ENCODE results near the gene COPZ2. TPM values are rescaled to one million over a fixed set of nuclear protein-coding genes. Genes with fewer than 3 reads are reported as not detected.

Gene COPZ2
- polyA plus RNA-seq, 3 donors, result 4.2 to 12.2 (median 6.9) TPM

DNA sequence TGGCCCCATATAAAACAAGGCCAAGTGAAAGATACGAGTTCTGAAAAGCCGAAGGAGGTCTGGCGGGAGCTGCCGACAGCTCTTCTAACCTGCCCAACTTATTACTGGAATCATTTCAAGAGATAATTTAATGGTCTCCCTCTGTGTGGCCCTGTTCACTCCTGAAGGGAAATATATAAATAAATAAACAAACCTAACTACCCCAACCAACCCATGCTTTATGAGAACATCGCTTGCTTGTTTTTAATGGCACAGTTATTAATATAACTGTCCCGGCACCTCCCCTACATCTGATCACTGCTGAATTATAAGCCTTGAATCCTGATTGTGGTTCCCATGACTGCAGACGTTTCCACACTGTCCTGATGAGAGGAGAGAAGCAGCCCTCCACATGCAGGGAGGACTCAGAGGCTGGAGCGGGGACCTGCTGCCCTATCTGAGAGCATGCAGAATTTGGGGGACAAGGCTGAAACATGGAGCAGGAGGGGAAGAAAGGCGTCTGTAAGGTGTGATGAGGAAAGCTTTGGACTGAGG is 44.5 kb downstream of the COPZ2 start:
- Mint-ChIP-seq H3K4me3 (no peak overlapping the region), H3K36me3 (peaks cover 0 to 2% of the 10 kb centered on the region in 2 donors), H3K27me3 (ENCODE audit: low read depth in 3 of 3) (peaks cover 0 to 6% (median 4%) of the 10 kb centered on the region in 3 donors), H3K4me1 (peaks cover 13% of the 10 kb centered on the region), H3K27ac (no peak overlapping the region), H3K9me3 (no peaks in the 10 kb centered on the region)
- no peak overlapping the region for H3K9ac ChIP-seq (ENCODE audit: insufficient read depth, low read length, poor library complexity, severe bottlenecking)
- H3K9me3 ChIP-seq (replicated peaks in 1 of 2; ENCODE audit: control insufficient read depth in 1 of 2, insufficient read depth in 1 of 2, low read length in 2 of 2), result no peaks in the 10 kb centered on the region
- DNase-seq, result no peak
- no peaks in the 10 kb centered on the region for H3K36me3 ChIP-seq (replicated peaks in 1 of 2; ENCODE audit: control insufficient read depth in 1 of 2, insufficient read depth in 2 of 2, low read length in 2 of 2)
- no peaks in the 10 kb centered on the region for H4K20me1 ChIP-seq (ENCODE audit: insufficient read depth, low read length)
- H3K79me2 ChIP-seq (ENCODE audit: insufficient read depth, low read length), result no peaks in the 10 kb centered on the region
- 87% methylated on average over 4 of the region's 9 CpGs for WGBS (ENCODE audit: insufficient coverage)
- H3K27ac ChIP-seq (ENCODE audit: low read depth in 1 of 2, low read length in 2 of 2), result no peak overlapping the region
- TF ChIP-seq, protein P1, sequence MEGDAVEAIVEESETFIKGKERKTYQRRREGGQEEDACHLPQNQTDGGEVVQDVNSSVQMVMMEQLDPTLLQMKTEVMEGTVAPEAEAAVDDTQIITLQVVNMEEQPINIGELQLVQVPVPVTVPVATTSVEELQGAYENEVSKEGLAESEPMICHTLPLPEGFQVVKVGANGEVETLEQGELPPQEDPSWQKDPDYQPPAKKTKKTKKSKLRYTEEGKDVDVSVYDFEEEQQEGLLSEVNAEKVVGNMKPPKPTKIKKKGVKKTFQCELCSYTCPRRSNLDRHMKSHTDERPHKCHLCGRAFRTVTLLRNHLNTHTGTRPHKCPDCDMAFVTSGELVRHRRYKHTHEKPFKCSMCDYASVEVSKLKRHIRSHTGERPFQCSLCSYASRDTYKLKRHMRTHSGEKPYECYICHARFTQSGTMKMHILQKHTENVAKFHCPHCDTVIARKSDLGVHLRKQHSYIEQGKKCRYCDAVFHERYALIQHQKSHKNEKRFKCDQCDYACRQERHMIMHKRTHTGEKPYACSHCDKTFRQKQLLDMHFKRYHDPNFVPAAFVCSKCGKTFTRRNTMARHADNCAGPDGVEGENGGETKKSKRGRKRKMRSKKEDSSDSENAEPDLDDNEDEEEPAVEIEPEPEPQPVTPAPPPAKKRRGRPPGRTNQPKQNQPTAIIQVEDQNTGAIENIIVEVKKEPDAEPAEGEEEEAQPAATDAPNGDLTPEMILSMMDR (IDR thresholded peaks at IDR 0.05), result no peak
- no peak overlapping the region for H3K4me3 ChIP-seq (replicated peaks in 1 of 3; ENCODE audit: low read depth in 2 of 3, low read length in 3 of 3)
- intact Hi-C loops (cut with micrococcal nuclease), result no loop called here
- no peak overlapping the region for H2AFZ ChIP-seq (ENCODE audit: insufficient read depth, low read depth, low read length, poor library complexity, severe bottlenecking)
- no peaks in the 10 kb centered on the region for H3K27me3 ChIP-seq (ENCODE audit: control insufficient read depth in 2 of 2, insufficient read depth in 2 of 2, low read length in 2 of 2)
- H3K4me2 ChIP-seq (replicated peaks; ENCODE audit: extremely low read depth, low read length, poor library complexity, severe bottlenecking), result no peak overlapping the region
- peaks cover 5 to 6% of the 10 kb centered on the region in 2 donors for H3K4me1 ChIP-seq (ENCODE audit: control insufficient read depth in 1 of 2, insufficient read depth in 2 of 2, low read length in 2 of 2)

GRCh38 chr17:47992216-47992615 is 45.4 kb downstream of the COPZ2 start:
- Histone ChIP-seq H3K27me3 (ENCODE audit: control insufficient read depth in 2 of 2, insufficient read depth in 2 of 2, low read length in 2 of 2) (peaks cover 0 to 5% of the 10 kb centered on the region in 2 donors), H3K36me3 (replicated peaks in 1 of 2; ENCODE audit: control insufficient read depth in 1 of 2, insufficient read depth in 2 of 2, low read length in 2 of 2) (no peaks in the 10 kb centered on the region), H3K4me1 (ENCODE audit: control insufficient read depth in 1 of 2, insufficient read depth in 2 of 2, low read length in 2 of 2) (no peaks in the 10 kb centered on the region), H3K4me3 (replicated peaks in 1 of 3; ENCODE audit: low read depth in 2 of 3, low read length in 3 of 3) (no peak overlapping the region), H3K9me3 (replicated peaks in 1 of 2; ENCODE audit: control insufficient read depth in 1 of 2, insufficient read depth in 1 of 2, low read length in 2 of 2) (no peaks in the 10 kb centered on the region), H3K9ac (ENCODE audit: insufficient read depth, low read length, poor library complexity, severe bottlenecking) (no peak overlapping the region), H4K20me1 (ENCODE audit: insufficient read depth, low read length) (no peaks in the 10 kb centered on the region), H3K27ac (ENCODE audit: low read depth in 1 of 2, low read length in 2 of 2) (no peak overlapping the region), H3K4me2 (replicated peaks; ENCODE audit: extremely low read depth, low read length, poor library complexity, severe bottlenecking) (no peak overlapping the region), H3K79me2 (ENCODE audit: insufficient read depth, low read length) (no peaks in the 10 kb centered on the region), H2AFZ (ENCODE audit: insufficient read depth, low read depth, low read length, poor library complexity, severe bottlenecking) (no peak overlapping the region)
- Mint-ChIP-seq H3K4me3 (no peak overlapping the region), H3K36me3 (peaks cover 0 to 2% of the 10 kb centered on the region in 2 donors), H3K9me3 (no peaks in the 10 kb centered on the region), H3K27ac (no peak overlapping the region), H3K4me1 (peaks cover 8% of the 10 kb centered on the region), H3K27me3 (ENCODE audit: low read depth in 3 of 3) (peaks cover 2 to 15% (median 7%) of the 10 kb centered on the region in 3 donors)
- no peak for DNase-seq
- WGBS (ENCODE audit: insufficient coverage), result 100% methylated on average over 1 of the region's 4 CpGs
- TF ChIP-seq, protein P1 (IDR thresholded peaks at IDR 0.05), result no peak
- intact Hi-C loops (cut with micrococcal nuclease), result no loop called here
